ENCODE data around the gene THSD8.

DNA sequence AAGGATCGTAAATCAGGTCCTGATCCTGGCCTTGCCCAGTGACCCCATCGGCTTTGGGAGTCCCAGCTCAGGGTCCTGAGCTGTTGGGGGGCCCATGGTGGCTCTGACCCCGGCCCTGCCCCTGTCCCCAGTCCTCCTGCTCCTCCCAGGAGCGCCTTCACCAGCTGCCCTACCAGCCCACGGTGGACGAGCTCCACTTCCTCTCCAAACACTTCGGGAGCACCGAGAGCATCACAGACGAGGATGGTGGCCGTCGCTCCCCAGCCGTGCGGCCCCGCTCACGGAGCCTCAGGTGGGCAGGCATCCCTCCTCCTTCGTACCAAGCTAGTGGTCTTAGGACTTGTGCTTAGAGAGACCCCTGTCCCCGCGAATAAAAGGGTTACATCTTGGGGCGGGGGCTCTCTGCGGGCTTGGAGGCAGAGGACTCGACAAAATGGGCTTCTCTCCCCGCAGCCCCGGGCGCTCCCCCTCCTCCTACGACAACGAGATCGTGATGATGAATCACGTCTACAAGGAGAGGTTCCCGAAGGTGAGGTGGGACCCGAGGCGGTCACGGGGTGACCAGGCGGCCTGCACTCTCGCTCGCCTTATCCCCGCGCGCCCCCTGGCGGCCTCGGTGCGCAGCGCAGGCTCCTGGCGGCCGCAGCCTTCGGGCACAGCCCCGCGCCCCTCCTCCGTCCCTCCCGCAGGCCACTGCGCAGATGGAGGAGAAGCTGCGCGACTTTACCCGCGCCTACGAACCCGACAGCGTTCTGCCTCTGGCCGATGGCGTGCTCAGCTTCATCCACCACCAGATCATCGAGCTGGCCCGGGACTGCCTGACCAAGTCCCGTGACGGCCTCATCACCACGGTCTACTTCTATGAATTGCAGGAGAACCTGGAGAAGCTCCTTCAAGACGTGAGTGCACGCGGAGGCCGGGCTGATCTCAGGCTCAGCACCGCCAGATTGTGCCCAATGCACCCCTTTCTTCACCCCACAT, 45.6 kb downstream of the THSD8 start:
- TF ChIP-seq EZH2 (IDR thresholded peaks at IDR 0.05; ENCODE audit: insufficient read depth, poor library complexity, severe bottlenecking) (no peak), EZH2phosphoT487 (IDR thresholded peaks at IDR 0.05; ENCODE audit: insufficient read depth, low read depth) (no peak)

Data from GM23248 (cell line).